Hepatocyte (in vitro differentiated cells): ENCODE measurements around the gene MYO1E.

Experiments used
- CTCF ChIP-seq: fragments of 200-600 bp; sonication (generic); IDR thresholded peaks from 2 replicates; pipeline ENCODE4 v1.5.1; 2016; ENCODE audit warnings: antibody characterized with exemption, mild to moderate bottlenecking; ENCODE audit not compliant: poor library complexity
- EZH2 ChIP-seq: fragments of 200-600 bp; sonication (generic); IDR thresholded peaks from 2 replicates; pipeline ENCODE4 v1.6.1; 2016; ENCODE audit warnings: antibody characterized with exemption, mild to moderate bottlenecking, borderline replicate concordance

- TF ChIP-seq CTCF (no peak), EZH2 (no peak)
Observed at GRCh38 chr15:59194639-59195325, 177.9 kb downstream of the MYO1E start.
